Loucy (cell line): ENCODE results near the gene PACRG.

Experiments used
- H2AFZ ChIP-seq: fragments of 200-600 bp; sonication (generic); 2 replicates; pipeline ENCODE4 v1.6.0; 2016; ENCODE audit warnings: antibody characterized with exemption, mild to moderate bottlenecking, low read length, moderate library complexity
- H3F3A ChIP-seq: fragments of 200-600 bp; 2 replicates; pipeline ENCODE4 v1.6.0; 2016; ENCODE audit warnings: antibody characterized with exemption, low read depth, mild to moderate bottlenecking
- H3K27me3 ChIP-seq: fragments of 200-600 bp; sonication (generic); 2 replicates; pipeline ENCODE4 v1.6.1; 2014; ENCODE audit warnings: low read length, mild to moderate bottlenecking; ENCODE audit not compliant: insufficient read depth, poor library complexity, severe bottlenecking
- H3K36me3 ChIP-seq: fragments of 200-600 bp; sonication (generic); 2 replicates; pipeline ENCODE4 v1.6.1; 2016; ENCODE audit warnings: low read length; ENCODE audit not compliant: insufficient read depth
- H3K4me1 ChIP-seq: fragments of 200-600 bp; sonication (generic); 2 replicates; pipeline ENCODE4 v1.5.1; 2014; ENCODE audit warnings: low read length, mild to moderate bottlenecking; ENCODE audit not compliant: insufficient read depth, poor library complexity, severe bottlenecking
- H3K4me2 ChIP-seq: fragments of 200-600 bp; sonication (generic); 2 replicates; pipeline ENCODE4 v1.6.0; 2014; ENCODE audit warnings: antibody characterized with exemption, low read length, low read depth, mild to moderate bottlenecking; ENCODE audit not compliant: poor library complexity, severe bottlenecking
- H3K4me3 ChIP-seq: fragments of 200-600 bp; sonication (generic); 2 replicates; pipeline ENCODE4 v1.5.1; 2014; ENCODE audit warnings: low read length, mild to moderate bottlenecking, mixed read lengths; ENCODE audit not compliant: poor library complexity, severe bottlenecking
- H3K79me2 ChIP-seq: fragments of 200-600 bp; sonication (generic); 2 replicates; pipeline ENCODE4 v1.6.1; 2014; ENCODE audit warnings: low read length; ENCODE audit not compliant: insufficient read depth
- H3K9ac ChIP-seq: fragments of 200-600 bp; sonication (generic); 2 replicates; pipeline ENCODE4 v1.6.0; 2014; ENCODE audit warnings: mild to moderate bottlenecking, low read depth, low read length, moderate library complexity; ENCODE audit not compliant: poor library complexity, severe bottlenecking
- H3K9me2 ChIP-seq: fragments of 200-600 bp; sonication (generic); replicated peaks from 2 replicates; pipeline ENCODE4 v1.6.1; 2016; ENCODE audit warnings: low read depth, low read length, mixed read lengths
- H3K9me3 ChIP-seq: fragments of 200-600 bp; sonication (generic); 2 replicates; pipeline ENCODE4 v1.6.1; 2014; ENCODE audit warnings: mild to moderate bottlenecking, antibody characterized with exemption, low read length, low read depth; ENCODE audit not compliant: insufficient read depth
- H4K20me1 ChIP-seq: fragments of 200-600 bp; sonication (generic); 2 replicates; pipeline ENCODE4 v1.6.0; 2014; ENCODE audit warnings: antibody characterized with exemption, low read length, mild to moderate bottlenecking; ENCODE audit not compliant: insufficient read depth, poor library complexity, severe bottlenecking
- CTCF ChIP-seq: fragments of 200-600 bp; sonication (generic); conservative IDR thresholded peaks from 2 replicates; pipeline ENCODE4 v1.5.1; 2014; ENCODE audit warnings: mild to moderate bottlenecking, antibody characterized with exemption, low read length
- EZH2phosphoT487 ChIP-seq: fragments of 200-600 bp; IDR thresholded peaks from 2 replicates; pipeline ENCODE4 v1.6.1; 2018; ENCODE audit warnings: antibody characterized with exemption, mild to moderate bottlenecking, moderate library complexity, borderline replicate concordance

The PACRG gene

GRCh38 chr6:163170294-163170883 is 442.6 kb downstream of the PACRG start:
- Histone ChIP-seq H3K4me3 (no peak overlapping the region), H3K9me3 (no peaks in the 10 kb centered on the region; the same call in 1 of the 2 replicates), H3K9ac (no peak overlapping the region), H4K20me1 (no peaks in the 10 kb centered on the region), H3F3A (no peaks in the 10 kb centered on the region), H3K79me2 (no peaks in the 10 kb centered on the region), H3K4me2 (no peak overlapping the region), H3K9me2 (no peaks in the 10 kb centered on the region), H3K4me1 (no peaks in the 10 kb centered on the region), H3K27me3 (no peaks in the 10 kb centered on the region), H3K36me3 (no peaks in the 10 kb centered on the region), H2AFZ (no peak overlapping the region)
- TF ChIP-seq CTCF (peak; percentile 69), EZH2phosphoT487 (no peak)

- H3K4me2 ChIP-seq: no peak overlapping the region
- H3K9me2 ChIP-seq: no peaks in the 10 kb centered on the region
- H3F3A ChIP-seq: no peaks in the 10 kb centered on the region
- H3K9ac ChIP-seq: no peak overlapping the region
- no peaks in the 10 kb centered on the region; the same call in 1 of the 2 replicates for H3K9me3 ChIP-seq
- no peak overlapping the region for H3K4me3 ChIP-seq
- no peaks in the 10 kb centered on the region for H3K36me3 ChIP-seq
- no peaks in the 10 kb centered on the region for H4K20me1 ChIP-seq
- no peak overlapping the region for H2AFZ ChIP-seq
- TF ChIP-seq EZH2phosphoT487 (no peak), CTCF (no peak)
- H3K79me2 ChIP-seq: no peaks in the 10 kb centered on the region
- no peaks in the 10 kb centered on the region for H3K4me1 ChIP-seq
- H3K27me3 ChIP-seq: no peaks in the 10 kb centered on the region
These were observed 446.0 kb downstream of the PACRG start for GRCh38 chr6:163173741-163174140.

GRCh38 chr6:163175301-163175700 is 447.5 kb downstream of the PACRG start:
- H3K27me3 ChIP-seq: no peaks in the 10 kb centered on the region
- no peak overlapping the region for H3K4me3 ChIP-seq
- no peak overlapping the region for H3K9ac ChIP-seq
- no peak for TF ChIP-seq EZH2phosphoT487
- TF ChIP-seq CTCF: no peak
- no peaks in the 10 kb centered on the region for H3K36me3 ChIP-seq
- no peaks in the 10 kb centered on the region for H3K79me2 ChIP-seq
- no peaks in the 10 kb centered on the region for H3K9me2 ChIP-seq
- no peaks in the 10 kb centered on the region for H3F3A ChIP-seq
- no peak overlapping the region for H3K4me2 ChIP-seq
- H3K9me3 ChIP-seq: no peaks in the 10 kb centered on the region
- no peak overlapping the region for H2AFZ ChIP-seq
- no peaks in the 10 kb centered on the region for H4K20me1 ChIP-seq
- no peaks in the 10 kb centered on the region for H3K4me1 ChIP-seq
